OCI-LY7 (cell line): ENCODE data around the gene PIP4P1. TPM values are rescaled to one million over a fixed set of nuclear protein-coding genes. Genes with fewer than 3 reads are reported as not detected.

Experiments
- BruUV-seq: library from RNA; stranded (reverse); fragments of 400-500 nt; replicated peaks from 2 replicates; lab custom pipeline; 2021; lab: Mats Ljungman, UMichigan
- CTCF ChIA-PET: fragments of 300-600 bp; sonication (Branson Sonifier 250); formaldehyde crosslinking; loops from one replicate; lab custom pipeline; 2022; ENCODE audit warnings: antibody characterized with exemption; ENCODE audit not compliant: unreplicated experiment; lab: Charles Lee
- POLR2A ChIA-PET: fragments of 300-600 bp; sonication (Branson Sonifier 250); formaldehyde crosslinking; loops from one replicate; lab custom pipeline; 2022; ENCODE audit warnings: antibody characterized with exemption; lab: Charles Lee
- DNase-seq: peaks from one replicate; pipeline ENCODE4 v3.0.0-alpha.2; 2015; ENCODE audit warnings: low spot score
- H2AFZ ChIP-seq: fragments of 200-600 bp; sonication (generic), shearing (Covaris generic); 2 replicates; pipeline ENCODE4 v1.6.1; 2014; ENCODE audit warnings: mild to moderate bottlenecking, antibody characterized with exemption, low read length, moderate library complexity
- H3K27ac ChIP-seq: fragments of 200-600 bp; sonication (generic); 2 replicates; pipeline ENCODE4 v1.5.1; 2014; ENCODE audit warnings: mixed run types, low read depth, mild to moderate bottlenecking, moderate library complexity, low read length, inconsistent platforms; ENCODE audit not compliant: poor library complexity, severe bottlenecking
- H3K36me3 ChIP-seq: fragments of 200-600 bp; sonication (generic); 2 replicates; pipeline ENCODE4 v1.6.1; 2014; ENCODE audit warnings: mild to moderate bottlenecking, antibody characterized with exemption, low read length, moderate library complexity, mixed read lengths; ENCODE audit not compliant: insufficient read depth
- H3K4me1 ChIP-seq: fragments of 200-600 bp; sonication (generic); 2 replicates; pipeline ENCODE4 v1.5.1; 2014; ENCODE audit warnings: mild to moderate bottlenecking, low read length; ENCODE audit not compliant: insufficient read depth, poor library complexity, severe bottlenecking
- H3K4me2 ChIP-seq: fragments of 200-600 bp; sonication (generic); 2 replicates; pipeline ENCODE4 v1.6.1; 2014; ENCODE audit warnings: mild to moderate bottlenecking, low read length
- H3K4me3 ChIP-seq: fragments of 200-600 bp; sonication (generic); 2 replicates; pipeline ENCODE4 v1.5.1; 2014; ENCODE audit warnings: mild to moderate bottlenecking, low read depth, low read length; ENCODE audit not compliant: poor library complexity, severe bottlenecking
- H3K79me2 ChIP-seq: fragments of 200-600 bp; sonication (generic); 2 replicates; pipeline ENCODE4 v1.6.1; 2016; ENCODE audit warnings: low read depth, mild to moderate bottlenecking, low read length, moderate library complexity, mixed read lengths; ENCODE audit not compliant: insufficient read depth
- H3K9me2 ChIP-seq: fragments of 200-600 bp; sonication (generic); 2 replicates; pipeline ENCODE4 v1.6.1; 2016; ENCODE audit warnings: mild to moderate bottlenecking, low read length, mixed read lengths; ENCODE audit not compliant: insufficient read depth
- H3K9me3 ChIP-seq: fragments of 200-600 bp; sonication (generic); 2 replicates; pipeline ENCODE4 v1.6.1; 2014; ENCODE audit warnings: mild to moderate bottlenecking, mixed run types, low read length, mixed read lengths
- H4K20me1 ChIP-seq: fragments of 200-600 bp; sonication (generic); 2 replicates; pipeline ENCODE4 v1.6.1; 2014; ENCODE audit warnings: mild to moderate bottlenecking, antibody characterized with exemption, low read length, moderate library complexity, mixed read lengths; ENCODE audit not compliant: insufficient read depth
- CTCF ChIP-seq: fragments of 200-600 bp; sonication (generic); conservative IDR thresholded peaks from 2 replicates; pipeline ENCODE4 v1.5.1; 2014; ENCODE audit warnings: mild to moderate bottlenecking, antibody characterized with exemption, low read length, moderate library complexity, mixed read lengths
- EZH2phosphoT487 ChIP-seq: fragments of 200-600 bp; sonication (generic); IDR thresholded peaks from 2 replicates; pipeline ENCODE4 v1.6.1; 2018; ENCODE audit warnings: low read depth, borderline replicate concordance, mild to moderate bottlenecking, mixed run types, antibody characterized with exemption, low read length, moderate library complexity, mixed read lengths
- intact Hi-C: fragments of 100-400 bp; cut with micrococcal nuclease; formaldehyde crosslinking; loops from one replicate; pipeline ENCODE4 v1.10.0; 2022; ENCODE audit not compliant: unreplicated experiment
- total RNA-seq, 2 experiments: library from RNA; depleted of rRNA in 1 of 2; stranded (reverse); fragments of >200 nt in 1 of 2; shearing (Covaris generic) in 1 of 2; gene quantifications; 2 replicates each; pipeline ENCODE4 v1.2.3, GENCODE V29; 2014 to 2022

Gene PIP4P1
- total RNA-seq, 2 experiments from 2014 or later: 26.9 to 44.7 TPM

DNA sequence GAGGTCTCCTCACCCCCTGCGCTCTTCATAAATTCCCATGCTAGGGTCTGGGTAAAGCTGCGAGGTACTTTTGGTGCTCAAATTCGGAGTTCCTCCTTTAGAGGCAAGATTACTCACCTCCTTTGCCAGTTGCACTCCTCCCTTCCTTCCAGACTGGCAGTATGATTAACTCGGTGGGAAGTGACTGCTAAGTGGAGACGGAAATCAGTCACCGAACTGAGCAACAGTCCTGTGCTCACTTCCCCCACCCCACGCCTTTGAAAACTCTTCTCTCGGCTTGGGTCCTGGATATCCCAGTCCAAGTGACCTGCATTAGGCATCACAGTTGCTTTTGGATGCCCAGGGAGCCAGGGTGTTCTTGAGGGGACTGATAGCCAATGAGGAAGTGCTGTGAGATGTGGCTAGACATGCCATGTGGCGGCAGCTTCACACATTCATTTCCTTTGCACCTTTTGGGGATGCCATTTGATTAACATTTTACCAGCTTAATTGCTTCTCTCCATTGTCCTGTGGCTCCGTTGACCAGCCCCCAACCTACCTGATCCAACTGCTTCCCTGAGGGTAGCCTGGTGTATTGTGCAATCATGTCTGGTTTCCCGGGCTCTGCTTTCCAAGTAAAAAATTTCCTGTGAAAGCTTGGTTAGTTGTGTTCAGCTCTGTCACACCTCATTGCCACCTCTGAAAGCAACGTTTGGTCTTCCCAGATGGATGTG is 8.8 kb upstream of the PIP4P1 start:
- H3K79me2 ChIP-seq: peaks cover 43% of the 10 kb centered on the region
- H3K36me3 ChIP-seq: peaks cover 44% of the 10 kb centered on the region
- ChIA-PET CTCF (interaction anchor here (0.6 to 1.0 kb wide), 3 partner anchors 45 to 142 kb away, joined by 3 to 4 read pairs (median 3); no protein-coding TSS in a partner anchor), POLR2A (interaction anchor here (0.8 to 4.1 kb wide), 11 partner anchors 8 to 143 kb away, joined by 3 to 32 read pairs (median 6); partner anchors contain the start of genes APEX1, OSGEP, PARP2 and PIP4P1)
- no peaks in the 10 kb centered on the region for H3K9me3 ChIP-seq
- DNase-seq: peak; percentile 61
- TF ChIP-seq EZH2phosphoT487 (no peak), CTCF (no peak)
- no TSS peak for BruUV-seq
- intact Hi-C loops: loop anchor here (1.0 to 10.0 kb wide), 4 partner anchors 57 to 1455 kb away; partner anchors contain the start of genes PARP2 and TEP1
- peaks cover 17% of the 10 kb centered on the region for H4K20me1 ChIP-seq
- H2AFZ ChIP-seq: peak overlapping the region; percentile 93; the same call in 1 of the 2 replicates
- peak overlapping the region; percentile 89 for H3K4me2 ChIP-seq
- peaks cover 18% of the 10 kb centered on the region for H3K4me1 ChIP-seq
- H3K4me3 ChIP-seq: peak overlapping the region; percentile 83
- H3K9me2 ChIP-seq: no peaks in the 10 kb centered on the region
- peak overlapping the region; percentile 71 for H3K27ac ChIP-seq

DNA sequence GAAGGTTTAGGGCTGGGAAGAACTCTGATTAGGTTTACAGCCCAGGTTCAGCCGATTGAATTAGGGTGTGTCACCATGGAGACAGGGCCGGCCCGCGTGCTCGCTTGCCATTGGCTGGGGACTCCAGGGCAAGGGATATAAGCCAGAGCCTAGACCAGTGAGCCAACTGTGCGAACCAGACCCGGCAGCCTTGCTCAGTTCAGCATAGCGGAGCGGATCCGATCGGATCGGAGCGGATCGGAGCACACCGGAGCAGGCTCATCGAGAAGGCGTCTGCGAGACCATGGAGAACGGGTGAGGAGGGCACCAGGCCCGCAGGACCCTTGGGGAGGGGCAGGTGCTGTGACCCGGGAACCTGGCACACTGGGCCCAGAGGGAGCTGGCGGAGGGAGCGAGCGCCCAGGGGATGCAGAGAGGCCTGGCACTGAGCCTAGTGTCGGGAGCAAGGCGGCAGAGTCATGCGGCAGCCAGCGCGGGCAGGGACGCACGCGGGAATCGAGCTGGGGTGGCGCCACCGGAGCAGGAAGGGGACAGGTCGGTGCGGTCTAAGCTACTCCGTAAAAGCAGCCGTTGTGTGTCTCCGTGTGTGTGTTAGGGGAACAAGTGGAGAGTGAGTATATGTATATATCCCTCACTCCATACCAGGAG is 8.1 kb upstream of the PIP4P1 start, which contains the start of gene PNP:
TSS of gene PNP (plus strand) at position 165 of the 648 bp plus-strand sequence. CDS start at position 284, 119 bp downstream.
- Histone ChIP-seq H3K9me2 (no peaks in the 10 kb centered on the region), H3K79me2 (peaks cover 43% of the 10 kb centered on the region), H3K4me3 (peak within 1 kb of the TSS; percentile 83), H2AFZ (peak within 1 kb of the TSS; percentile 93), H3K27ac (peak within 1 kb of the TSS; percentile 71), H3K4me2 (peak within 1 kb of the TSS; percentile 89), H3K4me1 (peaks cover 23% of the 10 kb centered on the region), H3K36me3 (peaks cover 37% of the 10 kb centered on the region), H4K20me1 (peaks cover 17% of the 10 kb centered on the region), H3K9me3 (no peaks in the 10 kb centered on the region)
- intact Hi-C loops: loop anchor here (1.0 to 10.0 kb wide), 3 partner anchors 56 to 1455 kb away; partner anchors contain the start of genes PARP2 and TEP1
- no TSS peak for BruUV-seq
- ChIA-PET CTCF (interaction anchor here (0.6 to 1.0 kb wide), 3 partner anchors 45 to 142 kb away, joined by 3 to 4 read pairs (median 3); no protein-coding TSS in a partner anchor), POLR2A (interaction anchor here (0.8 to 4.1 kb wide), 11 partner anchors 9 to 144 kb away, joined by 3 to 32 read pairs (median 6); partner anchors contain the start of genes APEX1, OSGEP, PARP2 and PIP4P1)
- DNase-seq: peak; percentile 92
- TF ChIP-seq EZH2phosphoT487 (no peak), CTCF (peak; percentile 21; the same call in 1 of the 2 replicates)
